Liver (tissue), 9 donors: ENCODE data around the gene KLRC2. TPM values are rescaled to one million over a fixed set of nuclear protein-coding genes. Genes with fewer than 3 reads are reported as not detected.

ENCODE experiments used
- DNase-seq: peaks from one replicate; pipeline ENCODE4 v3.0.0-alpha.2; 2017; ENCODE audit warnings: low spot score
- H3K27ac ChIP-seq, 2 donors: one replicate each; pipeline ENCODE4 v1.7.0; 2013; ENCODE audit warnings: inconsistent platforms in 2 of 2, low read length in 2 of 2, control low read depth in 1 of 2, low read depth in 1 of 2, mild to moderate bottlenecking in 1 of 2
- H3K27me3 ChIP-seq, 4 donors: one replicate each; pipeline versions ENCODE4 v1.6.1 to v1.7.0; 2013; ENCODE audit warnings: low read length in 3 of 4, inconsistent platforms in 1 of 4, mild to moderate bottlenecking in 1 of 4, moderate library complexity in 1 of 4; ENCODE audit not compliant: control insufficient read depth in 4 of 4, insufficient read depth in 4 of 4
- H3K36me3 ChIP-seq, 4 donors: one replicate each; pipeline versions ENCODE4 v1.6.1 to v1.7.0; 2013; ENCODE audit warnings: low read length in 3 of 4, mild to moderate bottlenecking in 3 of 4, low read depth in 1 of 4, moderate library complexity in 1 of 4; ENCODE audit not compliant: control insufficient read depth in 4 of 4, insufficient read depth in 3 of 4
- H3K4me1 ChIP-seq, 4 donors: one replicate each; pipeline versions ENCODE4 v1.6.1 to v1.7.0; 2013; ENCODE audit warnings: low read length in 3 of 4, mild to moderate bottlenecking in 3 of 4, moderate library complexity in 1 of 4; ENCODE audit not compliant: control insufficient read depth in 4 of 4, insufficient read depth in 4 of 4
- H3K4me3 ChIP-seq, 3 donors: one replicate each; pipeline versions ENCODE4 v1.6.1 to v1.7.0; 2013; ENCODE audit warnings: low read length in 3 of 3, control low read depth in 1 of 3, low read depth in 1 of 3, mild to moderate bottlenecking in 1 of 3
- H3K9ac ChIP-seq, 2 donors: one replicate each; pipeline ENCODE4 v1.7.0; 2013; ENCODE audit warnings: low read length in 2 of 2, mild to moderate bottlenecking in 2 of 2, moderate library complexity in 2 of 2, control low read depth in 1 of 2, low read depth in 1 of 2
- H3K9me3 ChIP-seq, 4 donors: one replicate each; pipeline versions ENCODE4 v1.6.1 to v1.7.0; 2013; ENCODE audit warnings: low read length in 3 of 4; ENCODE audit not compliant: control insufficient read depth in 4 of 4
- EGR1 ChIP-seq, 2 donors: IDR thresholded peaks; 2 replicates each; pipeline ENCODE4 v1.6.1; 2016 to 2018; ENCODE audit warnings: antibody characterized with exemption in 2 of 2, low read depth in 2 of 2
- FOXA1 ChIP-seq: IDR thresholded peaks from 2 replicates; pipeline ENCODE4 v1.6.1; 2016; ENCODE audit warnings: antibody characterized with exemption
- FOXA2 ChIP-seq: IDR thresholded peaks from 2 replicates; pipeline ENCODE4 v1.6.1; 2016; ENCODE audit warnings: antibody characterized with exemption
- GABPA ChIP-seq, 2 donors: IDR thresholded peaks in 1 of 2; conservative IDR thresholded peaks in 1 of 2; 2 replicates each; pipeline ENCODE4 v1.6.1; 2016; ENCODE audit warnings: antibody characterized with exemption in 2 of 2, mild to moderate bottlenecking in 1 of 2, moderate library complexity in 1 of 2
- HNF4A ChIP-seq, 2 donors: conservative IDR thresholded peaks; 2 replicates each; pipeline ENCODE4 v1.6.1; 2016; ENCODE audit warnings: antibody characterized with exemption in 2 of 2, mild to moderate bottlenecking in 2 of 2
- HNF4G ChIP-seq: IDR thresholded peaks from 2 replicates; pipeline ENCODE4 v1.6.1; 2016; ENCODE audit warnings: antibody characterized with exemption
- JUND ChIP-seq, 2 donors: IDR thresholded peaks; 2 replicates each; pipeline ENCODE4 v1.6.1; 2016; ENCODE audit warnings: antibody characterized with exemption in 2 of 2
- NR2F2 ChIP-seq: IDR thresholded peaks from 2 replicates; pipeline ENCODE4 v1.6.1; 2016; ENCODE audit warnings: antibody characterized with exemption
- RAD21 ChIP-seq, 2 donors: IDR thresholded peaks; 2 replicates each; pipeline ENCODE4 v1.6.1; 2016; ENCODE audit warnings: antibody characterized with exemption in 2 of 2, mild to moderate bottlenecking in 2 of 2
- RXRA ChIP-seq, 2 donors: IDR thresholded peaks; 2 replicates each; pipeline ENCODE4 v1.6.1; 2017 to 2018; ENCODE audit warnings: antibody characterized with exemption in 2 of 2, mild to moderate bottlenecking in 1 of 2
- SP1 ChIP-seq: IDR thresholded peaks from 2 replicates; pipeline ENCODE4 v1.6.1; 2018; ENCODE audit warnings: antibody characterized with exemption, mild to moderate bottlenecking
- TAF1 ChIP-seq: conservative IDR thresholded peaks from 2 replicates; pipeline ENCODE4 v1.6.1; 2016; ENCODE audit warnings: antibody characterized with exemption, mild to moderate bottlenecking
- YY1 ChIP-seq: IDR thresholded peaks from 2 replicates; pipeline ENCODE4 v1.6.1; 2016; ENCODE audit warnings: antibody characterized with exemption, mild to moderate bottlenecking
- WGBS: extraction: QIAGEN DNeasy Blood & Tissue Kit; methylation state at CpG from one replicate; pipeline ENCODE4 v1.1.7; 2013; 5-methylcytosine and 5-hydroxymethylcytosine counted together
- polyA plus RNA-seq, 2 donors: library from polyadenylated mRNA; stranded (reverse) in 1 of 2; unstranded in 1 of 2; fragments of 200-250 nt in 1 of 2; fragments of >200 nt in 1 of 2; fragmentation: Nextera tagmentation in 1 of 2; extraction: Ambion mirVana in 1 of 2; gene quantifications; one replicate each; pipeline versions ENCODE4 v1.2.1 to v1.2.3, GENCODE V29; 2013 to 2015
- total RNA-seq, 2 donors: library from RNA; depleted of rRNA; stranded (reverse); fragments of >200 nt; gene quantifications; one replicate each; pipeline ENCODE4 v1.2.3, GENCODE V29; 2014
- TF ChIP-seq, protein P1 (sequence below): IDR thresholded peaks from 2 replicates; pipeline ENCODE4 v1.6.1; 2016; ENCODE audit warnings: antibody characterized with exemption
- TF ChIP-seq, protein P2 (sequence below): IDR thresholded peaks from 2 replicates; pipeline ENCODE4 v1.6.1; 2016; ENCODE audit warnings: antibody characterized with exemption, mild to moderate bottlenecking
- TF ChIP-seq, protein P3 (sequence below): IDR thresholded peaks from 2 replicates; pipeline ENCODE4 v1.6.1; 2016; ENCODE audit warnings: antibody characterized with exemption
- TF ChIP-seq, protein P4 (sequence below): fragments of 150-350 bp; IDR thresholded peaks from 2 replicates; pipeline ENCODE4 v1.5.1; 2017; ENCODE audit warnings: improper control_type of control experiment, low read depth, low read length; ENCODE audit not compliant: missing input control
- TF ChIP-seq, protein P5 (sequence below): IDR thresholded peaks from 2 replicates; pipeline ENCODE4 v1.6.1; 2016; ENCODE audit warnings: antibody characterized with exemption
- donor health status: healthy.
- donor health status: healthy.
- donor health status: healthy.
- donor health status: healthy.
- donor health status: healthy.

The KLRC2 gene
- total and polyA plus RNA-seq, 4 donors: 0.13 to 1.5 (median 0.28) TPM

DNA sequence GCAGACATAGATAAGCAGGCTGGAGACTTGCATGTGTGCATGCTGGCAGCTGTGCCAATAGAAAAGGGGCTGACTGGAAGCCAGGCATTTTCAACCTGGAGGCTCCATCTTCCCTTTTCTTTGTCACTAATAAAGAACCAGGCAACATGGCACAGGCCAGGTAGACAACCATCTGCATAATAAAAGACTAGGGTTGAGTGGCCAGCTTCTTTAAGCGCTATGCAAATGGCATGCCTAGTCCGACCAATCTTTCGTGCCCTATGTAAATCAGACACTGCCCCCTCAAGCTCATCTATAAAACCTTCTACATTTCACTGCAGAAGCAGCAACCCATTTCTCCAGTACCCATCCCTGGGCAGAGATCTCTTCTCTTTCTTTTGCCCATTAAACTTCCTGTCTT lies 21.9 kb upstream of the KLRC2 start:
- H3K4me3 ChIP-seq: no peak overlapping the region
- H3K36me3 ChIP-seq: no peaks in the 10 kb centered on the region
- H3K27me3 ChIP-seq: peaks cover 0 to 8% (median 0%) of the 10 kb centered on the region in 4 donors
- H3K9me3 ChIP-seq: peaks cover 0 to 4% (median 2%) of the 10 kb centered on the region in 4 donors
- no peak for TF ChIP-seq GABPA (IDR thresholded peaks at IDR 0.05 in 1 of 2, conservative IDR thresholded peaks at IDR 0.05 in 1 of 2)
- TF ChIP-seq TAF1: no peak
- TF ChIP-seq, protein P1, sequence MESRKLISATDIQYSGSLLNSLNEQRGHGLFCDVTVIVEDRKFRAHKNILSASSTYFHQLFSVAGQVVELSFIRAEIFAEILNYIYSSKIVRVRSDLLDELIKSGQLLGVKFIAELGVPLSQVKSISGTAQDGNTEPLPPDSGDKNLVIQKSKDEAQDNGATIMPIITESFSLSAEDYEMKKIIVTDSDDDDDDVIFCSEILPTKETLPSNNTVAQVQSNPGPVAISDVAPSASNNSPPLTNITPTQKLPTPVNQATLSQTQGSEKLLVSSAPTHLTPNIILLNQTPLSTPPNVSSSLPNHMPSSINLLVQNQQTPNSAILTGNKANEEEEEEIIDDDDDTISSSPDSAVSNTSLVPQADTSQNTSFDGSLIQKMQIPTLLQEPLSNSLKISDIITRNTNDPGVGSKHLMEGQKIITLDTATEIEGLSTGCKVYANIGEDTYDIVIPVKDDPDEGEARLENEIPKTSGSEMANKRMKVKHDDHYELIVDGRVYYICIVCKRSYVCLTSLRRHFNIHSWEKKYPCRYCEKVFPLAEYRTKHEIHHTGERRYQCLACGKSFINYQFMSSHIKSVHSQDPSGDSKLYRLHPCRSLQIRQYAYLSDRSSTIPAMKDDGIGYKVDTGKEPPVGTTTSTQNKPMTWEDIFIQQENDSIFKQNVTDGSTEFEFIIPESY: no peak
- no peak for TF ChIP-seq RAD21 (IDR thresholded peaks at IDR 0.05)
- TF ChIP-seq, protein P2, sequence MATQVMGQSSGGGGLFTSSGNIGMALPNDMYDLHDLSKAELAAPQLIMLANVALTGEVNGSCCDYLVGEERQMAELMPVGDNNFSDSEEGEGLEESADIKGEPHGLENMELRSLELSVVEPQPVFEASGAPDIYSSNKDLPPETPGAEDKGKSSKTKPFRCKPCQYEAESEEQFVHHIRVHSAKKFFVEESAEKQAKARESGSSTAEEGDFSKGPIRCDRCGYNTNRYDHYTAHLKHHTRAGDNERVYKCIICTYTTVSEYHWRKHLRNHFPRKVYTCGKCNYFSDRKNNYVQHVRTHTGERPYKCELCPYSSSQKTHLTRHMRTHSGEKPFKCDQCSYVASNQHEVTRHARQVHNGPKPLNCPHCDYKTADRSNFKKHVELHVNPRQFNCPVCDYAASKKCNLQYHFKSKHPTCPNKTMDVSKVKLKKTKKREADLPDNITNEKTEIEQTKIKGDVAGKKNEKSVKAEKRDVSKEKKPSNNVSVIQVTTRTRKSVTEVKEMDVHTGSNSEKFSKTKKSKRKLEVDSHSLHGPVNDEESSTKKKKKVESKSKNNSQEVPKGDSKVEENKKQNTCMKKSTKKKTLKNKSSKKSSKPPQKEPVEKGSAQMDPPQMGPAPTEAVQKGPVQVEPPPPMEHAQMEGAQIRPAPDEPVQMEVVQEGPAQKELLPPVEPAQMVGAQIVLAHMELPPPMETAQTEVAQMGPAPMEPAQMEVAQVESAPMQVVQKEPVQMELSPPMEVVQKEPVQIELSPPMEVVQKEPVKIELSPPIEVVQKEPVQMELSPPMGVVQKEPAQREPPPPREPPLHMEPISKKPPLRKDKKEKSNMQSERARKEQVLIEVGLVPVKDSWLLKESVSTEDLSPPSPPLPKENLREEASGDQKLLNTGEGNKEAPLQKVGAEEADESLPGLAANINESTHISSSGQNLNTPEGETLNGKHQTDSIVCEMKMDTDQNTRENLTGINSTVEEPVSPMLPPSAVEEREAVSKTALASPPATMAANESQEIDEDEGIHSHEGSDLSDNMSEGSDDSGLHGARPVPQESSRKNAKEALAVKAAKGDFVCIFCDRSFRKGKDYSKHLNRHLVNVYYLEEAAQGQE: no peak
- no peak for TF ChIP-seq YY1
- TF ChIP-seq, protein P3, sequence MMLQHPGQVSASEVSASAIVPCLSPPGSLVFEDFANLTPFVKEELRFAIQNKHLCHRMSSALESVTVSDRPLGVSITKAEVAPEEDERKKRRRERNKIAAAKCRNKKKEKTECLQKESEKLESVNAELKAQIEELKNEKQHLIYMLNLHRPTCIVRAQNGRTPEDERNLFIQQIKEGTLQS: no peak
- TF ChIP-seq JUND (IDR thresholded peaks at IDR 0.05): no peak
- TF ChIP-seq HNF4G: no peak
- no peak for TF ChIP-seq NR2F2
- no peak for TF ChIP-seq SP1
- TF ChIP-seq, protein P4, sequence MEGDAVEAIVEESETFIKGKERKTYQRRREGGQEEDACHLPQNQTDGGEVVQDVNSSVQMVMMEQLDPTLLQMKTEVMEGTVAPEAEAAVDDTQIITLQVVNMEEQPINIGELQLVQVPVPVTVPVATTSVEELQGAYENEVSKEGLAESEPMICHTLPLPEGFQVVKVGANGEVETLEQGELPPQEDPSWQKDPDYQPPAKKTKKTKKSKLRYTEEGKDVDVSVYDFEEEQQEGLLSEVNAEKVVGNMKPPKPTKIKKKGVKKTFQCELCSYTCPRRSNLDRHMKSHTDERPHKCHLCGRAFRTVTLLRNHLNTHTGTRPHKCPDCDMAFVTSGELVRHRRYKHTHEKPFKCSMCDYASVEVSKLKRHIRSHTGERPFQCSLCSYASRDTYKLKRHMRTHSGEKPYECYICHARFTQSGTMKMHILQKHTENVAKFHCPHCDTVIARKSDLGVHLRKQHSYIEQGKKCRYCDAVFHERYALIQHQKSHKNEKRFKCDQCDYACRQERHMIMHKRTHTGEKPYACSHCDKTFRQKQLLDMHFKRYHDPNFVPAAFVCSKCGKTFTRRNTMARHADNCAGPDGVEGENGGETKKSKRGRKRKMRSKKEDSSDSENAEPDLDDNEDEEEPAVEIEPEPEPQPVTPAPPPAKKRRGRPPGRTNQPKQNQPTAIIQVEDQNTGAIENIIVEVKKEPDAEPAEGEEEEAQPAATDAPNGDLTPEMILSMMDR: no peak
- TF ChIP-seq FOXA1: no peak
- TF ChIP-seq RXRA (IDR thresholded peaks at IDR 0.05): no peak
- no peak for TF ChIP-seq FOXA2
- TF ChIP-seq EGR1 (IDR thresholded peaks at IDR 0.05; ENCODE audit: low read depth in 2 of 2): no peak
- no peak for TF ChIP-seq HNF4A (conservative IDR thresholded peaks at IDR 0.05)
- TF ChIP-seq, protein P5, sequence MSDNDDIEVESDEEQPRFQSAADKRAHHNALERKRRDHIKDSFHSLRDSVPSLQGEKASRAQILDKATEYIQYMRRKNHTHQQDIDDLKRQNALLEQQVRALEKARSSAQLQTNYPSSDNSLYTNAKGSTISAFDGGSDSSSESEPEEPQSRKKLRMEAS: no peak
- no peak overlapping the region for H3K27ac ChIP-seq
- WGBS: 89% methylated on average over 3 of the region's 3 CpGs
- no peak overlapping the region for H3K9ac ChIP-seq
- no peaks in the 10 kb centered on the region for H3K4me1 ChIP-seq
- DNase-seq: no peak
